HS-5 (cell line): ENCODE data around the gene ATG7.

Experiments
- DNase-seq: peaks from one replicate; pipeline ENCODE4 v3.0.0-alpha.2; 2012; ENCODE audit warnings: low read depth

ATG7 gene, protein sequence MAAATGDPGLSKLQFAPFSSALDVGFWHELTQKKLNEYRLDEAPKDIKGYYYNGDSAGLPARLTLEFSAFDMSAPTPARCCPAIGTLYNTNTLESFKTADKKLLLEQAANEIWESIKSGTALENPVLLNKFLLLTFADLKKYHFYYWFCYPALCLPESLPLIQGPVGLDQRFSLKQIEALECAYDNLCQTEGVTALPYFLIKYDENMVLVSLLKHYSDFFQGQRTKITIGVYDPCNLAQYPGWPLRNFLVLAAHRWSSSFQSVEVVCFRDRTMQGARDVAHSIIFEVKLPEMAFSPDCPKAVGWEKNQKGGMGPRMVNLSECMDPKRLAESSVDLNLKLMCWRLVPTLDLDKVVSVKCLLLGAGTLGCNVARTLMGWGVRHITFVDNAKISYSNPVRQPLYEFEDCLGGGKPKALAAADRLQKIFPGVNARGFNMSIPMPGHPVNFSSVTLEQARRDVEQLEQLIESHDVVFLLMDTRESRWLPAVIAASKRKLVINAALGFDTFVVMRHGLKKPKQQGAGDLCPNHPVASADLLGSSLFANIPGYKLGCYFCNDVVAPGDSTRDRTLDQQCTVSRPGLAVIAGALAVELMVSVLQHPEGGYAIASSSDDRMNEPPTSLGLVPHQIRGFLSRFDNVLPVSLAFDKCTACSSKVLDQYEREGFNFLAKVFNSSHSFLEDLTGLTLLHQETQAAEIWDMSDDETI

DNA sequence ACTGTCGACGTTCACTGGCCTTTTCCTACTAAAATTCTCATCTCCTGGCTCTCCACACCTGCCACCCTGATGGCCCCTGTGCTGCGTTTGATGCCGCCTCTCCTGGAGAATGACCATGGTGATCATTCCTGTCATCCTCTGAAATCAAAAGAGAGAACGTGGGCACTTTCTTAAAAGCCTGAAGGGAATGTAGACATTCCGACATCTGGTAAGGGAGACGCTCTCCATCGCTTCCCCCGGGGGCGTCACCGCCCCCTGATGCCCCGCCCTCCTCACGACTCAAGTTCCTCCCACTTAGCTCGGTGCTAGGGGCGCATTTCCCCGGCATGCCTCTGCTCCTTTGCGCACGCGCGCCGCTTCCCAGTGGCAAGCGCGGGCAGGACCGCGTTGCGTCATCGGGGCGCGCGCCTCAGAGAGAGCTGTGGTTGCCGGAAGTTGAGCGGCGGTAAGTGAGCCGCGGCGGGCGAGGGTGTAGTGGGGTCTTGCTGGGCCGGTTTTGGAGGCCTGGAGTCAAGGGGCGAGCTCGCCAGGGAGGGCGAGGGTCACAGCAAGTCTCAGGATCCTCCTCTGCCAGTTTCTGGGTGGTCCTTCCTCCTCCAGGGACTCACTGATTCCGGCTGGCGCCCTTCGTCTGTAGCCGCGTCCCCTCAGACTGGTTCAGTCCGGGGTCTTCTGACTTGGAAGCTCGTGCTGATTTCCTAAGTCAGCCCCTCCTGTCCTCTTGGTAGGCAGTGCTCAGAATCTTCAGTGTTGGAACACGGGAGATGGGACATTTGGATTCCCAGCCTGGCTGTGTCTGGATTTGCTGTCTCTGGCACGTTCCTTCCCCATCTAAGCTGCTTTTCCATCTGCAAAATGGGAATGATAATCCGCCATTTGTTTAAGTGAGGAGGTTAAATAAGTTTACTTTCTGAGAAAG, at the start of gene ATG7:
Gene ATG7, plus strand, starts transcription at position 412 of the 919 bp plus-strand sequence. CDS start 26,299 bp downstream, outside the sequence.
- DNase-seq = peak; percentile 82

DNA sequence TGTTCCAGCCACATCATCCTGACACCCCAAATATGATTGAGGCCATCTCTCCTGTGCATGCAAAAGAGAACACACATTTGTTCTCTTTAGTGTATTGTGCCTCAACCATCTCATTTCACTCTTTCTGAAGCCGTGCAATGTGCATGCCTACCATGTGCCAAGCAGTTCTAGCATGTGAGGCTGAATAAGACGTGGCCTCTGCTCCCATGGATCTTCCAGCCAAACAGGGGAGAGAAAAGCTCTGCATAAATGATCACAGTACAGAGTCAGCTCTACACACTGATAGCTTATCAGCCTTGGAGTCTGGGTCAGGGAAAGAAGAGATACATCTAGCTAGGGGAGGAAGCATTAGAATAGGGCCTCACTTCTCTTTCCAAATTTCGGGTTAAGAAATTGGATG, 48.2 kb upstream of the ATG7 start:
- DNase-seq = no peak

GRCh38 chr3:11224870-11225229, 47.3 kb upstream of the ATG7 start:
- DNase-seq = no peak

DNA sequence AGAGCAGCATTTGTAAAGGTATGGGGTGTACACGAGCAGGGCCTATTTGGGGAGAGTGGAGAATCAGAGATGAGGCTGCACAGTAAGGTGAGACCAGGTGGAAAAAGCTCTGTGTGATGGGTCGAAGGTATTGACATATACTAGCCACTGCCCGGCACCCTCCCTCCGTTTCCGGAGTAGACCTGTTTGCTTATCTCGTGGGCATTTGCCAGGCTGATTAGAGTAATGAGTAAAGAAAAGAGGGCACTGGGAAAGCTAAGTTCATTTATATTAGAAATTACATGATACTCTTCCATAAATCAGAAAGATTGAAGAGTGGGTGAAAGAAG, 46.2 kb upstream of the ATG7 start:
- no peak for DNase-seq

GRCh38 chr3:11228041-11228440, 44.2 kb upstream of the ATG7 start:
- DNase-seq = no peak

DNA sequence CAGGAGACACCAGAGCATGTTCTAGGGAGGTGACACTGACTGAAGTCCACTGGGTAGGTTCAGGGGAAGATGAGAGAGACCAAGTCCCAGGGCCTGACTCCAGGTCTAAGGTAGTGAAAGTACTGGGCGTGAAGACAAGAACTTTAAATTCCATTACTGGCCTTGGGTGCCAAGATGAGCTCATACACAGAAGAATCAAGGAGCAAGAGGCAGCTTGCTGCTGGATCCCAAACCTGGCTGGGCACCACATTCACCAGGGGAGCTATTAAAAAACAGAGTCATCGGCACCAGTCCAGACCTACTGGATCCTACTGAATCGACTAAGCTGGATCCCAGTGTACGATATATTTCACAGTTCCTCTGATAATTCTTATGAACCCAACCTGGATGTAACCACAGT, 42.1 kb upstream of the ATG7 start:
- DNase-seq = no peak

DNA sequence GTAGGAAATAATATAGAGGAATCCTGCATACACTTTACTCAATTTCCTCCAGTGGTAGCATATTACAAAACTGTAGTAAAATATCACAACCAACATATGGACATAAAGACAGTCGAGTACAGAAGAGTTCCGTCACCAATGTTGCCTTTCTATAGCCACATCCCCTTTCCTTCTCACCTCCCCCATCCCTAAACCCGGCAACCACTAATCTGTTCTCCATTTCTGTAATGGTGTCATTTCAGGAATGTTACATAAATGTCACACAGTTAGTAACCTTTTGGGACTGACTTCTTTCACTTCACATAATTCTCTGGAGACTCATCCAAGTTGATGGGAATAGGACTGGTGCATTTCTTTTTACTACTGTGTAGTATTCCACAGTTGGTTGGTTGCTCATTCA, 41.4 kb upstream of the ATG7 start:
- DNase-seq = no peak

DNA sequence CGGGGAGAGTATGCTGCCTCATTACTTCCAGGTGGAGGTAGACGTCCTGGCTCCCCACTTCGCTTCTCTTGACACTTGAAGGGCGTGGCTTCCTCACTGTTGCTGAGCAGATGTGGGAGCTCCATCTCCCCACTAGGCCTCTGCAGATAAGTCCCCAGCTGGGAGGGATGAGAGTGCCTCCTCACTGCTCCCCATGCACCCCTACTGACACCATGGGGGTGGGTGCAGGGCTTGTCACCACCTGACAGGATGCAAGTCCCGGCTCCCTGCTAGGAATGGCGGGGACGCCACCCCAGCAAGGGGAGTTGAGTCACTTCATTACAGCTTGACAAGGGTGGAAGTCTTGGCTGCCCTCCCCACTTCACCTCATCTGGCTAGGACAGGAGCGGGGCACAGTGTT, 36.8 kb upstream of the ATG7 start:
- no peak for DNase-seq

GRCh38 chr3:11236588-11237461, 35.4 kb upstream of the ATG7 start:
- DNase-seq = no peak

GRCh38 chr3:11238060-11238459, 34.1 kb upstream of the ATG7 start:
- DNase-seq = peak; percentile 70

GRCh38 chr3:11238880-11239279, 33.3 kb upstream of the ATG7 start:
- DNase-seq = peak; percentile 90

- DNase-seq = no peak
Observed at GRCh38 chr3:11239796-11240195, 32.4 kb upstream of the ATG7 start.

- DNase-seq = no peak
Observed at GRCh38 chr3:11240496-11240895, 31.7 kb upstream of the ATG7 start.

DNA sequence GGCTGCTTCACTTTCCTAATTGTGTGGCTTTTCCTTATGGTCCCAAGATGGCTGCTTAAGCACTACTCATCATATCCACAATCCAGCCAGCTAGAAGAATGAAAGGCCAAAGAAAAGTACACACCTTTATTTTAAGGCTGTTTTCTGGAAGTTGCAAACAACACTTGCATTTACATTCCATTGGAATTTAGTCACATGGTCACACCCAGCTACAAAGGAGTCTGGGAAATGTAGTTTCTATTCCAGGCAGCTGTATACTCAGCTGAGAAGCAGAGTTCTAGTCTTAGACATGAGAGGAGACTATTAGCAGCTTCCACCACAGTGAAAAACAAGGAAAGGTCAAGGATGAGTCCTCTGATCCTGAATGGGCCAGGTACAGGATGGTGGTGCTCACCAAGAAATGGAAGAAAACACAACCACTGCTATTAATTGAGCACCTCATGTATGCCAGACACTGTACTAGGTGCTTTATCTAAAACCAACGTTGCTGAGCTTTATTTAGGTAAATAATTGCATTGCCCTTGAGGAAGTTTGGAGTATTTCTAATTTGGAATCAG, 28.0 kb upstream of the ATG7 start:
- no peak for DNase-seq

DNA sequence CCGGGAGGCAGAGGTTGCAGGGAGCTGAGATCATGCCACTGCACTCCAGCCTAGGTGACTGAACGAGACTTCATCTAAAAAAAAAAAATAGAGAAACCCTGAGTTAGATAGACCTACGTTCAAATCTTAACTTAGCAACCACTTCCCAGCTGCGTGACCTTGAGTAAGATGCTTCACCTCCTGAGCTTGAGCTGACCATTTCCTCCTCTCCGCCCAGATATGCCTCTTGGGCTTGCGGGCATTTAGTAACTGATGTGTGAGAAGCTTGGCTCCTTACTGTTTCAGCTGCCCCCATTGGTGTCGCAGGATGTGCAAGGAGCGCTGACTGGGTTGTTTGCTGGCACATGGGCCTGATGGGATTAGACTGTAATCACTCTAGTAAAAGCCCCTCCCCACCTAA, 26.9 kb upstream of the ATG7 start:
- DNase-seq = no peak

GRCh38 chr3:11245827-11246662, 26.2 kb upstream of the ATG7 start:
- DNase-seq = no peak

DNA sequence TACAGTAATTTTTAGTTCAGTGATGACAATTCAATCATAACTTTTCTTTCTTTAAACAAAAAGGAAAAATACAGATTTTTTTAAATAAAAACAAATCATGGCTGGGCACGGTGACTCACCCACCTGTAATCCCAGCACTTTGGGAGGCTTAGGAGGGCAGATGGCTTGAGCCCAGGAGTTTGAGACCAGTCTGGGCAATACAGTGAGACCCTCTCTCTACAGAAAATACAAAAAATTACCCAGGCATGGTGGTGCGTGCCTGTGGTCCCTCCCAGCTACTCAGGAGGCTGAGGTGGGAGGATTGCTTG, 25.6 kb upstream of the ATG7 start:
- no peak for DNase-seq

- DNase-seq = no peak
Observed at GRCh38 chr3:11247362-11247761, 24.8 kb upstream of the ATG7 start.

DNA sequence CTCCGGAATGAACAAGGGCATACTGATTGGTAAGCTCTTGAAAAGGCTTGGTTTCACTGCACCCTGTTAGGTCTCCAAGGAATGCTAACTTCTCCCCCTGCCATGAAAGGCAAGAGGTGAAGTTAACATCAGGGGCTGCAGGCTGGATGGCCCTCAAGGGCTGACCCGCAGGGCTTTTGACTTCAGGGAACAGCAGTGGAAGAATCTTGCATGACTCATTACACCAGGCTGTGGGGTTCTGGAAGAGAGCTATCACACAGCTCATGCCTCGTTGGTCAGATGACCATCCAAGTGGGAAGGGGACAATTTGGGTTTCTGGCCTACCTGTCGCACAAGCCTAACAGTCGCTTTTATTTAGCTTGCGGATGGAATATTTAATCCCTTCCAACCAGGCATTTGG, 23.6 kb upstream of the ATG7 start:
- no peak for DNase-seq

GRCh38 chr3:11250902-11251806, 21.0 kb upstream of the ATG7 start:
- no peak for DNase-seq
